ENCODE results near the gene PFKFB1. TPM values are rescaled to one million over a fixed set of nuclear protein-coding genes. Genes with fewer than 3 reads are reported as not detected.

The PFKFB1 gene
- total RNA-seq, 4 donors from 2014 or later, result not detected

GRCh38 chrX:54937416-54937815, 56.6 kb downstream of the PFKFB1 start:
- TF ChIP-seq POLR2A (IDR thresholded peaks at IDR 0.05) (no peak), CTCF (IDR thresholded peaks at IDR 0.05) (no peak)

GRCh38 chrX:54935306-54935705, 58.7 kb downstream of the PFKFB1 start:
- Histone ChIP-seq H3K36me3 (no peaks in the 10 kb centered on the region), H3K4me1 (no peaks in the 10 kb centered on the region), H3K4me3 (no peak overlapping the region), H3K9me3 (no peaks in the 10 kb centered on the region), H3K27me3 (no peaks in the 10 kb centered on the region), H3K27ac (no peak overlapping the region)
- TF ChIP-seq CTCF (IDR thresholded peaks at IDR 0.05), result no peak
- TF ChIP-seq POLR2A (IDR thresholded peaks at IDR 0.05), result no peak
- no peak for DNase-seq

More at GRCh38 chrX:54937416-54937815, 56.6 kb downstream of the PFKFB1 start:
- Histone ChIP-seq H3K4me3 (no peak overlapping the region), H3K4me1 (no peaks in the 10 kb centered on the region), H3K9me3 (no peaks in the 10 kb centered on the region), H3K36me3 (no peaks in the 10 kb centered on the region), H3K27me3 (no peaks in the 10 kb centered on the region), H3K27ac (no peak overlapping the region)
- DNase-seq, result no peak

GRCh38 chrX:54934890-54935289, 59.1 kb downstream of the PFKFB1 start:
- Histone ChIP-seq H3K36me3 (no peaks in the 10 kb centered on the region), H3K4me3 (no peak overlapping the region), H3K27me3 (no peaks in the 10 kb centered on the region), H3K4me1 (no peaks in the 10 kb centered on the region), H3K9me3 (no peaks in the 10 kb centered on the region), H3K27ac (no peak overlapping the region)
- DNase-seq, result no peak
- TF ChIP-seq CTCF (IDR thresholded peaks at IDR 0.05), result no peak
- no peak for TF ChIP-seq POLR2A (IDR thresholded peaks at IDR 0.05)

GRCh38 chrX:54934058-54934457, 59.9 kb downstream of the PFKFB1 start:
- no peaks in the 10 kb centered on the region for H3K36me3 ChIP-seq
- TF ChIP-seq POLR2A (IDR thresholded peaks at IDR 0.05) (no peak), CTCF (IDR thresholded peaks at IDR 0.05) (no peak)

GRCh38 chrX:54933150-54933826, 60.7 kb downstream of the PFKFB1 start:
- Histone ChIP-seq H3K4me3 (no peak overlapping the region), H3K27ac (no peak overlapping the region), H3K36me3 (no peaks in the 10 kb centered on the region), H3K27me3 (no peaks in the 10 kb centered on the region), H3K4me1 (no peaks in the 10 kb centered on the region), H3K9me3 (no peaks in the 10 kb centered on the region)
- no peak for DNase-seq
- TF ChIP-seq CTCF (IDR thresholded peaks at IDR 0.05), result no peak
- no peak for TF ChIP-seq POLR2A (IDR thresholded peaks at IDR 0.05)

More at GRCh38 chrX:54934058-54934457, 59.9 kb downstream of the PFKFB1 start:
- H3K27ac ChIP-seq, result no peak overlapping the region
- H3K4me3 ChIP-seq, result no peak overlapping the region
- H3K4me1 ChIP-seq, result no peaks in the 10 kb centered on the region
- H3K9me3 ChIP-seq, result no peaks in the 10 kb centered on the region
- H3K27me3 ChIP-seq, result no peaks in the 10 kb centered on the region
- DNase-seq, result no peak
